GM23338 (cell line): ENCODE data around the gene OR10G8. TPM values are rescaled to one million over a fixed set of nuclear protein-coding genes. Genes with fewer than 3 reads are reported as not detected.

Source experiments
- ATAC-seq: fragments of 200-7000 bp; cut with Tn5 transposase; 3 replicates; pipeline ENCODE4 v1.9.1; 2020
- DNase-seq: peaks from one replicate; pipeline ENCODE4 v3.0.0-alpha.2; 2015; ENCODE audit warnings: low spot score
- H2AFZ ChIP-seq: fragments of 200-600 bp; sonication (generic); 2 replicates; pipeline ENCODE4 v1.8.0; 2016; ENCODE audit warnings: antibody characterized with exemption, mild to moderate bottlenecking, moderate library complexity
- H3F3A ChIP-seq: fragments of 200-600 bp; sonication (generic); replicated peaks from 2 replicates; pipeline ENCODE4 v1.8.0; 2017; ENCODE audit warnings: antibody characterized with exemption, mixed run types, low read depth
- H3K27ac ChIP-seq: fragments of 200-600 bp; sonication (generic); 2 replicates; pipeline ENCODE4 v1.6.1; 2016; ENCODE audit warnings: low read depth
- H3K27me3 ChIP-seq: fragments of 200-600 bp; sonication (generic); 2 replicates; pipeline ENCODE4 v1.8.0; 2016; ENCODE audit warnings: mild to moderate bottlenecking, mixed run types, moderate library complexity; ENCODE audit not compliant: insufficient read depth
- H3K36me3 ChIP-seq: fragments of 200-600 bp; sonication (generic); 2 replicates; pipeline ENCODE4 v1.8.0; 2016; ENCODE audit warnings: mild to moderate bottlenecking; ENCODE audit not compliant: insufficient read depth
- H3K4me1 ChIP-seq: fragments of 200-600 bp; sonication (generic); 2 replicates; pipeline ENCODE4 v1.8.0; 2016; ENCODE audit warnings: mild to moderate bottlenecking, moderate library complexity; ENCODE audit not compliant: insufficient read depth
- H3K4me2 ChIP-seq: fragments of 200-600 bp; sonication (generic); 2 replicates; pipeline ENCODE4 v1.7.1; 2017; ENCODE audit warnings: mixed run types
- H3K4me3 ChIP-seq: fragments of 200-600 bp; sonication (generic); 2 replicates; pipeline ENCODE4 v1.6.1; 2016; ENCODE audit warnings: mixed run types
- H3K79me2 ChIP-seq: fragments of 200-600 bp; sonication (generic); replicated peaks from 2 replicates; pipeline ENCODE4 v1.8.0; 2017; ENCODE audit warnings: mild to moderate bottlenecking; ENCODE audit not compliant: insufficient read depth
- H3K9me2 ChIP-seq: fragments of 200-600 bp; sonication (generic); 2 replicates; pipeline ENCODE4 v1.8.0; 2017; ENCODE audit not compliant: insufficient read depth
- H4K20me1 ChIP-seq: fragments of 200-600 bp; sonication (generic); replicated peaks from 2 replicates; pipeline ENCODE4 v1.8.0; 2017; ENCODE audit warnings: mild to moderate bottlenecking; ENCODE audit not compliant: insufficient read depth
- H3K27ac Mint-ChIP-seq: 2 replicates; pipeline ENCODE4 v1.8.0; 2020; ENCODE audit warnings: inconsistent platforms, mild to moderate bottlenecking, moderate library complexity, mixed read lengths
- H3K27me3 Mint-ChIP-seq: 3 replicates; pipeline ENCODE4 v1.8.0; 2022; ENCODE audit warnings: low read depth, mild to moderate bottlenecking, moderate library complexity, mixed read lengths, inconsistent platforms; ENCODE audit not compliant: insufficient read depth, poor library complexity
- H3K36me3 Mint-ChIP-seq: 3 replicates; pipeline ENCODE4 v1.8.0; 2021; ENCODE audit warnings: low read depth, mild to moderate bottlenecking, inconsistent platforms, moderate library complexity, mixed read lengths
- H3K4me1 Mint-ChIP-seq: 3 replicates; pipeline ENCODE4 v1.8.0; 2020; ENCODE audit warnings: mild to moderate bottlenecking, inconsistent platforms, mixed read lengths
- H3K4me3 Mint-ChIP-seq: 3 replicates; pipeline ENCODE4 v1.8.0; 2021; ENCODE audit warnings: moderate library complexity, mild to moderate bottlenecking, inconsistent platforms, mixed read lengths
- H3K9me3 Mint-ChIP-seq: 3 replicates; pipeline ENCODE4 v1.8.0; 2020; ENCODE audit warnings: moderate library complexity, mild to moderate bottlenecking, inconsistent platforms, mixed read lengths
- CREB1 ChIP-seq: fragments of 250-450 bp; sonication (Bioruptor Pico); IDR thresholded peaks from 2 replicates; pipeline ENCODE4 v1.5.0; 2020; ENCODE audit warnings: low read depth, mild to moderate bottlenecking, moderate library complexity
- CTCF ChIP-seq, 2 experiments: fragments of 200-600 bp in 1 of 2; sonication (generic) in 1 of 2; conservative IDR thresholded peaks; 2 replicates each; pipeline versions ENCODE4 v1.5.1 to v1.6.1; 2016 to 2017; ENCODE audit warnings: antibody characterized with exemption in 2 of 2, low read depth in 2 of 2, mild to moderate bottlenecking in 2 of 2, moderate library complexity in 1 of 2
- EZH2 ChIP-seq: fragments of 200-600 bp; sonication (generic); IDR thresholded peaks from one replicate; pipeline ENCODE4 v1.8.0; 2017; ENCODE audit warnings: antibody characterized with exemption, mild to moderate bottlenecking, low read depth; ENCODE audit not compliant: unreplicated experiment
- EZH2phosphoT487 ChIP-seq: fragments of 200-600 bp; sonication (generic); IDR thresholded peaks from one replicate; pipeline ENCODE4 v1.8.1; 2018; ENCODE audit warnings: antibody characterized with exemption; ENCODE audit not compliant: unreplicated experiment
- JUNB ChIP-seq: IDR thresholded peaks from one replicate; pipeline ENCODE4 v1.6.1; 2016; ENCODE audit warnings: antibody characterized with exemption; ENCODE audit not compliant: unreplicated experiment
- NANOG ChIP-seq: IDR thresholded peaks from 2 replicates; pipeline ENCODE4 v1.6.1; 2016; ENCODE audit warnings: antibody characterized with exemption, borderline replicate concordance
- REST ChIP-seq: IDR thresholded peaks from one replicate; pipeline ENCODE4 v1.6.1; 2018; ENCODE audit warnings: antibody characterized with exemption; ENCODE audit not compliant: unreplicated experiment
- STAT1 ChIP-seq: IDR thresholded peaks from one replicate; pipeline ENCODE4 v1.6.1; 2016; ENCODE audit warnings: antibody characterized with exemption; ENCODE audit not compliant: unreplicated experiment
- ZNF114 ChIP-seq: fragments of 250-450 bp; sonication (Bioruptor Pico); IDR thresholded peaks from 2 replicates; pipeline ENCODE4 v1.5.0; 2020; ENCODE audit warnings: mild to moderate bottlenecking, moderate library complexity
- polyA plus RNA-seq: library from polyadenylated mRNA; unstranded; fragments of >200 nt; fragmentation: Nextera tagmentation; extraction: Ambion mirVana; gene quantifications from 2 replicates; pipeline ENCODE4 v1.2.1, GENCODE V29; 2016
- total RNA-seq: library from RNA; depleted of rRNA; stranded (reverse); fragments of >200 nt; shearing (Covaris generic); gene quantifications from 2 replicates; pipeline ENCODE4 v1.2.3, GENCODE V29; 2014
- TF ChIP-seq, protein P1 (sequence below): IDR thresholded peaks from 2 replicates; pipeline ENCODE4 v1.6.1; 2016; ENCODE audit warnings: antibody characterized with exemption

OR10G8 gene
- total and polyA plus RNA-seq, 2 experiments from 2014 or later, result not detected

DNA sequence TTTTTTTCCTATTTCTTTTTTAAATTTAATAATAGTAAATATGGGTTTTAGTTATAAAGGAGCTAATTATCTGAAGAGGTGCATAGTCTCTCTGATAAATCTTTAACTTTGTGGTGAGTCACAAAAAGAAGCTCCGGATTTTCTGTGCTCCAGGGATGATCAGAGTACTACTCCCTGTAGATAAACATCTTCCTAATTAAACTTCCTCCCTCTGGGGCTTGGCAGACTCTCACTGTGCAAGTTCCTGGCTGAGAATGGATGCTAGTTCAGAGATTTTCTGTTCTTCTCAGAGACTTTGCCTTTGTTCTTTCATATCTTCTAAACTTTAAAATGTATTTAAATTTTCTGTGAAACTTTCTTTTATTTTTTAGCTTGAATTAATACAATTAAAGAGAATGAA, 14.7 kb downstream of the OR10G8 start, which contains the start of gene OR10G7:
OR10G7 (minus strand) TSS at position 72 of the 400 bp plus-strand sequence. CDS start 2,324 bp downstream, outside the sequence.
- H3K4me1 ChIP-seq, result 0 out of 2 replicates have a peak, but pooled peaks cover 2% of the 10 kb centered on the region
- H3K4me3 Mint-ChIP-seq, result no peak within 1 kb of the TSS
- no peaks in the 10 kb centered on the region for H3K36me3 Mint-ChIP-seq
- no peak for ATAC-seq
- H3K4me1 Mint-ChIP-seq, result peaks cover 5% of the 10 kb centered on the region; the same call in 1 of the 3 replicates
- H2AFZ ChIP-seq, result no peak within 1 kb of the TSS
- H3K9me2 ChIP-seq, result no peaks in the 10 kb centered on the region
- H3K4me2 ChIP-seq, result no peak within 1 kb of the TSS
- DNase-seq, result no peak
- no peak within 1 kb of the TSS for H3K4me3 ChIP-seq
- no peaks in the 10 kb centered on the region for H3K9me3 Mint-ChIP-seq
- H3K36me3 ChIP-seq, result no peaks in the 10 kb centered on the region
- no peaks in the 10 kb centered on the region for H3K79me2 ChIP-seq
- no peaks in the 10 kb centered on the region for H4K20me1 ChIP-seq
- TF ChIP-seq EZH2phosphoT487 (no peak), ZNF114 (no peak), REST (no peak), JUNB (no peak)
- no peak within 1 kb of the TSS for H3K27ac ChIP-seq
- no peaks in the 10 kb centered on the region for H3K27me3 Mint-ChIP-seq
- no peaks in the 10 kb centered on the region for H3F3A ChIP-seq
- no peaks in the 10 kb centered on the region for H3K27me3 ChIP-seq
- no peak within 1 kb of the TSS for H3K27ac Mint-ChIP-seq

DNA sequence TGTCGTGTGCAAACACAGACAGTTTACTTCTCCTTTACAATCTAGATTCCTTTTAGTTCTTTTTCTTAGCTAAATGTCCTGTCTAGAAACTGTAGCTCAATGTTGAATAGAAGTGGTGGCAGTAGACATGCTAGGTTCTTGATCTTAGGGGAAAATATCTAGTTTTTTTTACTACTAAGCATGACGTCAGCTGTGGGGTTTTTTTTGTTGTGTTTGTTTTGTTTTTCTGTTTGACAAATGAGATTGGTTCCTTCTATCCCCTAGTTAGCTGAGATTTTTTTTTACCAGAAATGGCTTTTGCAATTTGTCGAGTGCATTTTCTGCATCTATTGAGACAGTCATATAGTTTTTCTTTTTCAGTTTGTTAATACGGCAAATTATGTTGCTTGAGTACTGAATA, 16.8 kb downstream of the OR10G8 start:
- H3K4me1 ChIP-seq, result 0 out of 2 replicates have a peak, but pooled peaks cover 2% of the 10 kb centered on the region
- Mint-ChIP-seq H3K27ac (no peak overlapping the region), H3K9me3 (no peaks in the 10 kb centered on the region), H3K27me3 (no peaks in the 10 kb centered on the region), H3K4me1 (peaks cover 5% of the 10 kb centered on the region; the same call in 1 of the 3 replicates), H3K4me3 (no peak overlapping the region), H3K36me3 (no peaks in the 10 kb centered on the region)
- no peaks in the 10 kb centered on the region for H3K9me2 ChIP-seq
- DNase-seq (no peak), ATAC-seq (no peak)
- H3K4me3 ChIP-seq, result no peak overlapping the region
- no peaks in the 10 kb centered on the region for H3F3A ChIP-seq
- H3K27ac ChIP-seq, result no peak overlapping the region
- H3K36me3 ChIP-seq, result no peaks in the 10 kb centered on the region
- no peak overlapping the region for H3K4me2 ChIP-seq
- H2AFZ ChIP-seq, result no peak overlapping the region; the same call in 1 of the 2 replicates
- no peaks in the 10 kb centered on the region for H3K27me3 ChIP-seq
- H4K20me1 ChIP-seq, result no peaks in the 10 kb centered on the region
- no peaks in the 10 kb centered on the region for H3K79me2 ChIP-seq
- TF ChIP-seq CREB1, result no peak
- TF ChIP-seq NANOG, result no peak
- no peak for TF ChIP-seq REST
- TF ChIP-seq, protein P1, sequence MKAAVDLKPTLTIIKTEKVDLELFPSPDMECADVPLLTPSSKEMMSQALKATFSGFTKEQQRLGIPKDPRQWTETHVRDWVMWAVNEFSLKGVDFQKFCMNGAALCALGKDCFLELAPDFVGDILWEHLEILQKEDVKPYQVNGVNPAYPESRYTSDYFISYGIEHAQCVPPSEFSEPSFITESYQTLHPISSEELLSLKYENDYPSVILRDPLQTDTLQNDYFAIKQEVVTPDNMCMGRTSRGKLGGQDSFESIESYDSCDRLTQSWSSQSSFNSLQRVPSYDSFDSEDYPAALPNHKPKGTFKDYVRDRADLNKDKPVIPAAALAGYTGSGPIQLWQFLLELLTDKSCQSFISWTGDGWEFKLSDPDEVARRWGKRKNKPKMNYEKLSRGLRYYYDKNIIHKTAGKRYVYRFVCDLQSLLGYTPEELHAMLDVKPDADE, result no peak
- no peak for TF ChIP-seq EZH2phosphoT487
- no peak for TF ChIP-seq EZH2
- no peak for TF ChIP-seq STAT1
- no peak for TF ChIP-seq CTCF (conservative IDR thresholded peaks at IDR 0.05; ENCODE audit: low read depth in 2 of 2)
